Stomach (tissue), 4 donors: ENCODE results near the gene CACNA2D4.

Experiments used
- POLR2A ChIP-seq, 4 donors: fragments of 450-650 bp; IDR thresholded peaks; one replicate each; pipeline ENCODE4 v1.6.1; 2016; ENCODE audit warnings: antibody characterized with exemption in 4 of 4, control low read depth in 2 of 4, mild to moderate bottlenecking in 1 of 4, moderate library complexity in 1 of 4
- POLR2AphosphoS5 ChIP-seq, 3 donors: sonication (generic); formaldehyde crosslinking; IDR thresholded peaks; one replicate each; pipeline ENCODE4 v1.6.1; 2016; ENCODE audit warnings: antibody characterized with exemption in 3 of 3
- TF ChIP-seq, protein P1 (sequence below), 7 experiments: fragments of 450-650 bp in 4 of 7; fragments of 200-600 bp in 3 of 7; sonication (generic) in 3 of 7; IDR thresholded peaks; one replicate each; pipeline ENCODE4 v1.5.1; 2016 to 2019; ENCODE audit warnings: antibody characterized with exemption in 7 of 7, control low read depth in 2 of 7, mild to moderate bottlenecking in 1 of 7

GRCh38 chr12:1962051-1963020 is 43.9 kb upstream of the CACNA2D4 start:
- TF ChIP-seq, protein P1, sequence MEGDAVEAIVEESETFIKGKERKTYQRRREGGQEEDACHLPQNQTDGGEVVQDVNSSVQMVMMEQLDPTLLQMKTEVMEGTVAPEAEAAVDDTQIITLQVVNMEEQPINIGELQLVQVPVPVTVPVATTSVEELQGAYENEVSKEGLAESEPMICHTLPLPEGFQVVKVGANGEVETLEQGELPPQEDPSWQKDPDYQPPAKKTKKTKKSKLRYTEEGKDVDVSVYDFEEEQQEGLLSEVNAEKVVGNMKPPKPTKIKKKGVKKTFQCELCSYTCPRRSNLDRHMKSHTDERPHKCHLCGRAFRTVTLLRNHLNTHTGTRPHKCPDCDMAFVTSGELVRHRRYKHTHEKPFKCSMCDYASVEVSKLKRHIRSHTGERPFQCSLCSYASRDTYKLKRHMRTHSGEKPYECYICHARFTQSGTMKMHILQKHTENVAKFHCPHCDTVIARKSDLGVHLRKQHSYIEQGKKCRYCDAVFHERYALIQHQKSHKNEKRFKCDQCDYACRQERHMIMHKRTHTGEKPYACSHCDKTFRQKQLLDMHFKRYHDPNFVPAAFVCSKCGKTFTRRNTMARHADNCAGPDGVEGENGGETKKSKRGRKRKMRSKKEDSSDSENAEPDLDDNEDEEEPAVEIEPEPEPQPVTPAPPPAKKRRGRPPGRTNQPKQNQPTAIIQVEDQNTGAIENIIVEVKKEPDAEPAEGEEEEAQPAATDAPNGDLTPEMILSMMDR (IDR thresholded peaks at IDR 0.05) = no peak
- TF ChIP-seq POLR2A (IDR thresholded peaks at IDR 0.05) (no peak), POLR2AphosphoS5 (IDR thresholded peaks at IDR 0.05) (no peak)
